Gastrocnemius medialis (tissue), 4 donors: ENCODE data around the gene SLA2.
A peak's percentile ranks its signal among the peaks of the same experiment; 100 is the strongest.

Source experiments
- CTCF ChIP-seq, 5 experiments: fragments of 450-650 bp in 3 of 5; fragments of 200-600 bp in 2 of 5; sonication (generic) in 2 of 5; IDR thresholded peaks in 4 of 5; conservative IDR thresholded peaks in 1 of 5; 1 replicate in 4 of 5; 2 replicates in 1 of 5; pipeline ENCODE4 v1.5.1; 2016 to 2019; ENCODE audit warnings: antibody characterized with exemption in 5 of 5, mild to moderate bottlenecking in 3 of 5, moderate library complexity in 3 of 5
- POLR2A ChIP-seq, 2 donors: fragments of 450-650 bp; IDR thresholded peaks; one replicate each; pipeline ENCODE4 v1.6.1; 2017; ENCODE audit warnings: antibody characterized with exemption in 2 of 2, mild to moderate bottlenecking in 2 of 2, moderate library complexity in 2 of 2

GRCh38 chr20:36573103-36573797, 72.7 kb downstream of the SLA2 start, which contains the start of gene TGIF2:
- no peak for TF ChIP-seq CTCF (IDR thresholded peaks at IDR 0.05 in 4 of 5, conservative IDR thresholded peaks at IDR 0.05 in 1 of 5)
- TF ChIP-seq POLR2A (IDR thresholded peaks at IDR 0.05), result peak; percentile 32 to 59
